Measurements from ENCODE around the gene C2orf72.

- TF ChIP-seq EZH2 (IDR thresholded peaks at IDR 0.05; ENCODE audit: borderline replicate concordance) (no peak), CTCF (IDR thresholded peaks at IDR 0.05; ENCODE audit: poor library complexity) (no peak)
Observed at GRCh38 chr2:231010201-231010730, 27.1 kb upstream of the C2orf72 start.
